Measurements from ENCODE around the gene PLVAP.

- TF ChIP-seq POLR2AphosphoS5 (IDR thresholded peaks at IDR 0.05) (peak in 1 of 2 donors; percentile 53), CTCF (IDR thresholded peaks at IDR 0.05) (no peak), POLR2A (IDR thresholded peaks at IDR 0.05; ENCODE audit: low read depth) (no peak), EP300 (IDR thresholded peaks at IDR 0.05) (peak; percentile 13)
Measured at GRCh38 chr19:17358395-17358794, 18.7 kb downstream of the PLVAP start.
